Tibial nerve (tissue), 4 donors: ENCODE data around the gene VTCN1. TPM values are rescaled to one million over a fixed set of nuclear protein-coding genes. Genes with fewer than 3 reads are reported as not detected.
"Not testable (repeated sequence)": the region's sequence is repeated elsewhere in the genome, so short reads cannot be mapped to it uniquely, and the experiment has no call there.

ENCODE experiments used
- DNase-seq, 2 donors: peaks; one replicate each; pipeline ENCODE4 v3.0.0-alpha.2; 2019; ENCODE audit warnings: low spot score in 2 of 2
- H3K27ac ChIP-seq, 4 donors: fragments of 200-600 bp; sonication (generic) in 3 of 4; one replicate each; pipeline ENCODE4 v1.5.1; 2017 to 2019; ENCODE audit warnings: mild to moderate bottlenecking in 1 of 4
- H3K27me3 ChIP-seq, 2 donors: fragments of 200-600 bp; sonication (generic) in 1 of 2; one replicate each; pipeline versions ENCODE4 v1.5.1 to v1.6.0; 2017 to 2019
- H3K36me3 ChIP-seq, 3 donors: fragments of 200-600 bp; sonication (generic); one replicate each; pipeline ENCODE4 v1.5.1; 2018 to 2019
- H3K4me1 ChIP-seq, 4 donors: fragments of 200-600 bp; sonication (generic) in 3 of 4; one replicate each; pipeline ENCODE4 v1.5.1; 2017 to 2019
- H3K4me3 ChIP-seq, 4 donors: fragments of 200-600 bp; sonication (generic) in 3 of 4; one replicate each; pipeline ENCODE4 v1.5.1; 2017 to 2019; ENCODE audit warnings: mild to moderate bottlenecking in 1 of 4, moderate library complexity in 1 of 4
- H3K9me3 ChIP-seq, 4 donors: fragments of 200-600 bp; sonication (generic) in 3 of 4; one replicate each; pipeline ENCODE4 v1.5.1; 2017 to 2019
- EP300 ChIP-seq, 2 donors: sonication (generic); formaldehyde crosslinking; IDR thresholded peaks; one replicate each; pipeline ENCODE4 v1.6.1; 2017; ENCODE audit warnings: antibody characterized with exemption in 2 of 2, mild to moderate bottlenecking in 1 of 2
- POLR2A ChIP-seq, 2 donors: fragments of 450-650 bp; IDR thresholded peaks; one replicate each; pipeline ENCODE4 v1.6.1; 2017; ENCODE audit warnings: antibody characterized with exemption in 2 of 2, mild to moderate bottlenecking in 2 of 2, moderate library complexity in 2 of 2
- WGBS, 2 donors: methylation state at CpG; one replicate each; pipeline ENCODE4 v1.1.5; 2018; 5-methylcytosine and 5-hydroxymethylcytosine counted together
- total RNA-seq, 4 donors: library from RNA; depleted of rRNA; stranded (reverse); fragments of >200 nt; gene quantifications; one replicate each; pipeline ENCODE4 v1.1.0, GENCODE V29; 2016
- TF ChIP-seq, protein P1 (sequence below), 5 experiments: fragments of 200-600 bp in 3 of 5; fragments of 450-650 bp in 2 of 5; sonication (generic) in 3 of 5; IDR thresholded peaks; one replicate each; pipeline ENCODE4 v1.5.1; 2016 to 2019; ENCODE audit warnings: antibody characterized with exemption in 5 of 5, mild to moderate bottlenecking in 3 of 5, moderate library complexity in 2 of 5

VTCN1 gene
- total RNA-seq, 4 donors from 2014 or later = not detected

DNA sequence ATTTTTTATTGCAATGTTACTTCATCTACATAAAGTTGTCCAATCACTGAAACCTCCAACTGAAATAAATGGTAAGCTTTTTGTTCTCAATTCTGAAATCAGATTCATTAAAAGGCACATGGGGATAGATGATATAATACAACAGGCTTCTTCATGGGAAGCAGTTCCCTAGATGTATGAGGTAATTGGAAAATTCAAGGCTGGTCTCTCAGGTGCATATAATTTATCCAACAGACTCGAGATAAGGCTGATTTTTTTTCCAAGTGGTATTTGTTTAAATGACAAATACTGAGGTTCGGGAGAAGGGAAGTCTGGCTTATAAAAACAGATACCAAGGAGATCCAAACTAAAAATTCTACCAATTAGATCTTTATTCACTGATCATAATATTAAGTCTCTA lies 103.4 kb downstream of the VTCN1 start:
- Histone ChIP-seq H3K9me3 (no peaks in the 10 kb centered on the region), H3K27me3 (no peaks in the 10 kb centered on the region), H3K4me1 (no peaks in the 10 kb centered on the region), H3K27ac (no peak overlapping the region), H3K4me3 (no peak overlapping the region), H3K36me3 (peaks cover 0 to 84% (median 0%) of the 10 kb centered on the region in 3 donors)
- no peak for DNase-seq
- WGBS, 2 donors = 75 to 79% methylated on average over 2 of the region's 2 CpGs
- TF ChIP-seq POLR2A (IDR thresholded peaks at IDR 0.05) (no peak), EP300 (IDR thresholded peaks at IDR 0.05) (no peak)
- TF ChIP-seq, protein P1, sequence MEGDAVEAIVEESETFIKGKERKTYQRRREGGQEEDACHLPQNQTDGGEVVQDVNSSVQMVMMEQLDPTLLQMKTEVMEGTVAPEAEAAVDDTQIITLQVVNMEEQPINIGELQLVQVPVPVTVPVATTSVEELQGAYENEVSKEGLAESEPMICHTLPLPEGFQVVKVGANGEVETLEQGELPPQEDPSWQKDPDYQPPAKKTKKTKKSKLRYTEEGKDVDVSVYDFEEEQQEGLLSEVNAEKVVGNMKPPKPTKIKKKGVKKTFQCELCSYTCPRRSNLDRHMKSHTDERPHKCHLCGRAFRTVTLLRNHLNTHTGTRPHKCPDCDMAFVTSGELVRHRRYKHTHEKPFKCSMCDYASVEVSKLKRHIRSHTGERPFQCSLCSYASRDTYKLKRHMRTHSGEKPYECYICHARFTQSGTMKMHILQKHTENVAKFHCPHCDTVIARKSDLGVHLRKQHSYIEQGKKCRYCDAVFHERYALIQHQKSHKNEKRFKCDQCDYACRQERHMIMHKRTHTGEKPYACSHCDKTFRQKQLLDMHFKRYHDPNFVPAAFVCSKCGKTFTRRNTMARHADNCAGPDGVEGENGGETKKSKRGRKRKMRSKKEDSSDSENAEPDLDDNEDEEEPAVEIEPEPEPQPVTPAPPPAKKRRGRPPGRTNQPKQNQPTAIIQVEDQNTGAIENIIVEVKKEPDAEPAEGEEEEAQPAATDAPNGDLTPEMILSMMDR (IDR thresholded peaks at IDR 0.05) = no peak

DNA sequence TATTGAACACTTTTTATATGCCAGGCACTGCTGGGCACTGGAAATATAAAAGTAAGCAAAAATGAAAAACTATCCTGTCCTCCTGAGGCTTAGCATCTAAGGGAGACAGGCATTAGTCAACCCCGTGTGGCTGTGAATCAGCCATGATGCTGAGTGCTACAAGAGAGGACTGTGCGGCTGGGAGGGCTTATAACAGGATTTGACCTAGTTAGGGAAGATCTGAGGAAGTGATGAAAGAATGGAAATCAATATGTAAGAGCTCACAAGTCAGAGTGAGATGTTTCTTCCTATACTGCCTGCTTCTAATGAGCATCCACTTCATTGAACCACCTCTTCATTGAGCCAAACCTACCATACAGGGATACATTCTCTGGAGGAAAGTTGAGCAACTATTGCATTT lies 104.2 kb downstream of the VTCN1 start:
- Histone ChIP-seq H3K9me3 (no peaks in the 10 kb centered on the region), H3K4me3 (no peak overlapping the region), H3K27me3 (no peaks in the 10 kb centered on the region), H3K36me3 (peaks cover 0 to 82% (median 0%) of the 10 kb centered on the region in 3 donors), H3K4me1 (no peaks in the 10 kb centered on the region), H3K27ac (no peak overlapping the region)
- 90 to 93% methylated on average over 2 of the region's 2 CpGs for WGBS, 2 donors
- DNase-seq = no peak
- TF ChIP-seq, protein P1 (IDR thresholded peaks at IDR 0.05) = no peak
- TF ChIP-seq POLR2A (IDR thresholded peaks at IDR 0.05) (no peak), EP300 (IDR thresholded peaks at IDR 0.05) (no peak)

DNA sequence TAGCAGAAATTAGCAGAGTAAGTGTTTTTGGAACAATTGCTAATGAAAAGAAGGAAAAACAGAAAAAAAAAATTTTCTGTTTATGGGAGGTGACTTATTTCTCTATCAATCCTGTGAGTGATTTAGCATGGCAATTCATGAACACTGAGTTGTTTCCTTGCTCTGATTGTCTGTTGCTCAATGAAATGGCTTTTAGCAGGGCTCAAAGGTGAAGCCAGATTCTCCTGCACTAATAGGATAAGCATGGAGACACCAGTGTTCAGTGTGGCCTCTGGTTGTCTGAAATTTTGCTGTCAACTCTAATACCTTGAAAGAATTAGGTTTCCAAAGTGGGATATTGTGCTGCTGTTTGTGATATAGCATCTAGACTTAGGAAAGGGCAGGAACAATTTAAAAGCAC lies 105.0 kb downstream of the VTCN1 start:
- Histone ChIP-seq H3K36me3 (peaks cover 0 to 80% (median 0%) of the 10 kb centered on the region in 3 donors), H3K27me3 (no peaks in the 10 kb centered on the region), H3K4me3 (no peak overlapping the region), H3K9me3 (no peaks in the 10 kb centered on the region), H3K27ac (no peak overlapping the region), H3K4me1 (no peaks in the 10 kb centered on the region)
- DNase-seq = no peak
- TF ChIP-seq EP300 (IDR thresholded peaks at IDR 0.05) = no peak
- TF ChIP-seq, protein P1 (IDR thresholded peaks at IDR 0.05) = no peak
- TF ChIP-seq POLR2A (IDR thresholded peaks at IDR 0.05) = no peak

DNA sequence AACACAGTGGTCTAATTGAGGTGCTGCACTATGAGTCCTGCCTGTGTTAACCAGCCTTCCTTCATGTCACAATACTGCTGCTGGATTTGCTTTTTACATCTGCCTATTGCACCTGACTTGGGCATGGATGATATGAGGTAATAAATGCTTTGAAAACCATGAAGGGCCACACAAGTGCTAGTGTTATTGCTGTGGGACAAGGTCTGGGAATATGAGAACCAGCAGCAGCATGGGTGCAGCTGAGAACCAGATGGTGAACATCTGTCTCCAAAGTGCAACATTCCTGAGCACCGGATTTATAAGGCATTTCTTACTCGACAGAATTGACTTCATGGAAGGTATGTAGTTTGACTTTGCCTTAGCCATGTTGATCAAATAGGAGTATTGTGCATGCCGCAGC lies 105.7 kb downstream of the VTCN1 start:
- no peak for TF ChIP-seq EP300 (IDR thresholded peaks at IDR 0.05)
- no peak for TF ChIP-seq POLR2A (IDR thresholded peaks at IDR 0.05)
- TF ChIP-seq, protein P1 (IDR thresholded peaks at IDR 0.05) = no peak
- H3K9me3 ChIP-seq = no peaks in the 10 kb centered on the region
- peaks cover 0 to 78% (median 0%) of the 10 kb centered on the region in 3 donors for H3K36me3 ChIP-seq

DNA sequence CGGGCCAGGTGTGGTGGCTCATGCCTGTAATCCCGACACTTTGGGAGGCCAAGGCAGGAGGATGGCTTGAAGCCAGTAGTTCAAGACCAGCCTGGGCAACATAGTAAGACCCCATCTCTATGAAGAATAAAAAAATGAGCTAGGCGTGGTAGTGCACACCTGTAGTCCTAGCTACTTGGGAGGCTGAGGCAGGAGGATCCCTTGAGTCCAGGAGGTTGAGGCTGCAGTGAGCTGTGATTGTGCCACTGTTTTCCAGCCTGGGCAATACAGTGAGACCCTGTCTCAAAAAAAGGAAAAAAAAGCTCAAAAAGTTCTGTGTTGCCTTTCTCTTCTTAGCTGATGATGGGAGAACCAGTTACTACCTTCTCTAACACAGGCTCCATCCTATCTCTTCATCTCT lies 108.9 kb downstream of the VTCN1 start:
- not testable (repeated sequence) for H3K9me3 ChIP-seq, H3K27me3 ChIP-seq, H3K27ac ChIP-seq, H3K4me1 ChIP-seq, DNase-seq, H3K4me3 ChIP-seq
- H3K36me3 ChIP-seq = peaks cover 0 to 60% (median 0%) of the 10 kb centered on the region in 3 donors
- 94 to 100% methylated on average over 3 of the region's 3 CpGs for WGBS, 2 donors

More for the DNA sequence above, 105.7 kb downstream of the VTCN1 start:
- 66 to 80% methylated on average over 3 of the region's 3 CpGs for WGBS, 2 donors
- no peak overlapping the region for H3K27ac ChIP-seq
- DNase-seq = no peak
- H3K4me1 ChIP-seq = no peaks in the 10 kb centered on the region
- H3K27me3 ChIP-seq = no peaks in the 10 kb centered on the region
- no peak overlapping the region for H3K4me3 ChIP-seq

DNA sequence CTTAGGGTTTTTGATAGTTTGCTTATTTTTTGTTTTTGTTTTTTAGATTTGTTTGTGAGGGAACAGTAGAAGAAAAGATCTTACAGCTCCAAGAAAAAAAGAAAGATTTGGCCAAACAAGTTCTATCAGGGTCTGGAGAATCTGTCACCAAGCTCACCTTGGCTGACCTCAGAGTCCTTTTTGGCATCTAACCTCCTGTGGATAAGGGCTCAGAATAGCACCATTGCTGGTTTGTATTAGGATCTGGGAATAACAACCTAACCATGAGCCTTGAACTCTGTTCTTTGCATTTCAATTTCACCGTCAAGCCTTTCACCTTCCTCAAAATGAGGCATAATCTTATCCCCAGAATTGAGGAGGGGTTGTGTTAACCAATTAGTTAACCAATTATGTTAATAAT lies 109.4 kb downstream of the VTCN1 start:
- no peaks in the 10 kb centered on the region for H3K9me3 ChIP-seq
- H3K36me3 ChIP-seq = peaks cover 0 to 57% (median 0%) of the 10 kb centered on the region in 3 donors
- H3K4me1 ChIP-seq = peaks cover 0 to 3% (median 0%) of the 10 kb centered on the region in 4 donors
- WGBS, 2 donors = 97 to 100% methylated on average over 1 of the region's 1 CpG
- H3K27ac ChIP-seq = no peak overlapping the region
- no peaks in the 10 kb centered on the region for H3K27me3 ChIP-seq
- no peak overlapping the region for H3K4me3 ChIP-seq
- DNase-seq = no peak
- TF ChIP-seq POLR2A (IDR thresholded peaks at IDR 0.05) (no peak), EP300 (IDR thresholded peaks at IDR 0.05) (no peak)
- TF ChIP-seq, protein P1 (IDR thresholded peaks at IDR 0.05) = no peak
